Astrocyte (in vitro differentiated cells and primary cell): ENCODE measurements around the gene B4GALNT1. TPM values are rescaled to one million over a fixed set of nuclear protein-coding genes. Genes with fewer than 3 reads are reported as not detected.
"Not testable (repeated sequence)": the region's sequence is repeated elsewhere in the genome, so short reads cannot be mapped to it uniquely, and the experiment has no call there.

Experiments
- DNase-seq: peaks from one replicate; pipeline ENCODE4 v3.0.0-alpha.2; 2010; ENCODE audit warnings: low read depth
- FAIRE-seq: peaks from 2 replicates; lab custom pipeline; 2011; peaks lifted over from hg19 to GRCh38; lab: Jason Lieb, UNC
- H2AFZ ChIP-seq: 2 replicates; pipeline ENCODE4 v1.6.0; 2012; ENCODE audit warnings: low read depth, low read length, inconsistent platforms
- H3K27ac ChIP-seq: 2 replicates; pipeline ENCODE4 v1.5.1; 2011; ENCODE audit warnings: low read depth, low read length, inconsistent platforms
- H3K27me3 ChIP-seq: 2 replicates; pipeline ENCODE4 v1.6.0; 2011; ENCODE audit warnings: low read length, inconsistent platforms; ENCODE audit not compliant: insufficient read depth
- H3K36me3 ChIP-seq: 2 replicates; pipeline ENCODE4 v1.5.1; 2011; ENCODE audit warnings: low read length, inconsistent platforms; ENCODE audit not compliant: insufficient read depth
- H3K4me1 ChIP-seq: 2 replicates; pipeline ENCODE4 v1.5.1; 2011; ENCODE audit warnings: low read length, inconsistent platforms; ENCODE audit not compliant: insufficient read depth
- H3K4me2 ChIP-seq: 2 replicates; pipeline ENCODE4 v1.6.0; 2012; ENCODE audit warnings: low read length, inconsistent platforms
- H3K4me3 ChIP-seq: 2 replicates; pipeline ENCODE4 v1.5.1; 2011; ENCODE audit warnings: low read depth, mild to moderate bottlenecking, low read length, inconsistent platforms; ENCODE audit not compliant: insufficient read depth
- H3K79me2 ChIP-seq: 2 replicates; pipeline ENCODE4 v1.6.0; 2012; ENCODE audit warnings: mild to moderate bottlenecking, low read length, inconsistent platforms; ENCODE audit not compliant: insufficient read depth
- H3K9ac ChIP-seq: 2 replicates; pipeline ENCODE4 v1.6.0; 2012; ENCODE audit warnings: mild to moderate bottlenecking, low read length, inconsistent platforms
- H3K9me3 ChIP-seq: 2 replicates; pipeline ENCODE4 v1.5.1; 2012; ENCODE audit warnings: low read depth, mild to moderate bottlenecking, low read length, inconsistent platforms; ENCODE audit not compliant: insufficient read depth
- H4K20me1 ChIP-seq: 2 replicates; pipeline ENCODE4 v1.6.0; 2012; ENCODE audit warnings: low read length, inconsistent platforms; ENCODE audit not compliant: insufficient read depth
- H3K27ac Mint-ChIP-seq: one replicate; pipeline ENCODE4 v1.8.0; 2021; ENCODE audit warnings: mild to moderate bottlenecking, mixed read lengths; ENCODE audit not compliant: unreplicated experiment
- H3K27me3 Mint-ChIP-seq: one replicate; pipeline ENCODE4 v1.8.0; 2021; ENCODE audit warnings: low read depth, mixed read lengths; ENCODE audit not compliant: unreplicated experiment
- H3K36me3 Mint-ChIP-seq: one replicate; pipeline ENCODE4 v1.8.0; 2021; ENCODE audit warnings: low read depth, mixed read lengths; ENCODE audit not compliant: unreplicated experiment
- H3K4me1 Mint-ChIP-seq: one replicate; pipeline ENCODE4 v1.8.0; 2021; ENCODE audit warnings: low read depth, mixed read lengths; ENCODE audit not compliant: unreplicated experiment
- H3K4me3 Mint-ChIP-seq: one replicate; pipeline ENCODE4 v1.8.0; 2021; ENCODE audit warnings: mild to moderate bottlenecking, moderate library complexity, mixed read lengths; ENCODE audit not compliant: unreplicated experiment
- H3K9me3 Mint-ChIP-seq: one replicate; pipeline ENCODE4 v1.8.0; 2021; ENCODE audit warnings: mild to moderate bottlenecking, mixed read lengths; ENCODE audit not compliant: unreplicated experiment
- EZH2 ChIP-seq: IDR thresholded peaks from 2 replicates; pipeline ENCODE4 v1.6.1; 2012; ENCODE audit warnings: mild to moderate bottlenecking, low read length, inconsistent platforms; ENCODE audit not compliant: insufficient read depth
- total RNA-seq: library from RNA; stranded (reverse); gene quantifications from 2 replicates; pipeline ENCODE4 v1.2.1, GENCODE V29; 2021
- TF ChIP-seq, protein P1 (sequence below): IDR thresholded peaks from 2 replicates; pipeline ENCODE4 v1.5.1; 2011; ENCODE audit warnings: low read depth, mild to moderate bottlenecking, inconsistent platforms, low read length, moderate library complexity; ENCODE audit not compliant: insufficient read depth

Gene B4GALNT1
- total RNA-seq, 1 donor from 2014 or later, result 2.5 TPM

DNA sequence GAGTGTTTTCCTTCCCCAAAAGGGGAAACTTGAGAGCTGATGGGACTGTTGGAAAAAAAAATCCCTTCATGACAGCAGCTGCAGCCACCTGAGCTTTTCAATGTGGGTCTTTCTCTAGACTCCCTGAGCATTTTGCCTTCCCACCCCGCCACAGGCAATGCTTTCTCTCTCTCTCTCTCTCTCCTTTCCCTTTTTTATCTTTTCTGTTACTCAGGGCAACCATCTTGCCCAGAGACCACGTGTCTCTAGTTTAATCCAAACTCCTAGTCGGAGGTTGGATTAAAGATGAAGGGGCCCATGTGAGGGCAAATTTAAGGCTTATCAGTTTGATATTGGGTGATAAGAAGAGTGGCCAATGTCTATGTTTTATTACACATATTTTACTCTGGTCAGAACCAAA, 25.9 kb upstream of the B4GALNT1 start:
- no peak overlapping the region for H3K4me2 ChIP-seq
- FAIRE-seq, result no peak
- no peak overlapping the region for H3K4me3 ChIP-seq
- no peaks in the 10 kb centered on the region for H3K27me3 ChIP-seq
- TF ChIP-seq EZH2, result no peak
- TF ChIP-seq, protein P1, sequence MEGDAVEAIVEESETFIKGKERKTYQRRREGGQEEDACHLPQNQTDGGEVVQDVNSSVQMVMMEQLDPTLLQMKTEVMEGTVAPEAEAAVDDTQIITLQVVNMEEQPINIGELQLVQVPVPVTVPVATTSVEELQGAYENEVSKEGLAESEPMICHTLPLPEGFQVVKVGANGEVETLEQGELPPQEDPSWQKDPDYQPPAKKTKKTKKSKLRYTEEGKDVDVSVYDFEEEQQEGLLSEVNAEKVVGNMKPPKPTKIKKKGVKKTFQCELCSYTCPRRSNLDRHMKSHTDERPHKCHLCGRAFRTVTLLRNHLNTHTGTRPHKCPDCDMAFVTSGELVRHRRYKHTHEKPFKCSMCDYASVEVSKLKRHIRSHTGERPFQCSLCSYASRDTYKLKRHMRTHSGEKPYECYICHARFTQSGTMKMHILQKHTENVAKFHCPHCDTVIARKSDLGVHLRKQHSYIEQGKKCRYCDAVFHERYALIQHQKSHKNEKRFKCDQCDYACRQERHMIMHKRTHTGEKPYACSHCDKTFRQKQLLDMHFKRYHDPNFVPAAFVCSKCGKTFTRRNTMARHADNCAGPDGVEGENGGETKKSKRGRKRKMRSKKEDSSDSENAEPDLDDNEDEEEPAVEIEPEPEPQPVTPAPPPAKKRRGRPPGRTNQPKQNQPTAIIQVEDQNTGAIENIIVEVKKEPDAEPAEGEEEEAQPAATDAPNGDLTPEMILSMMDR, result no peak
- Mint-ChIP-seq H3K27ac (no peak overlapping the region), H3K36me3 (no peaks in the 10 kb centered on the region), H3K9me3 (peaks cover 25% of the 10 kb centered on the region), H3K4me1 (no peaks in the 10 kb centered on the region), H3K27me3 (peaks cover 17% of the 10 kb centered on the region), H3K4me3 (no peak overlapping the region)
- H3K9me3 ChIP-seq, result no peaks in the 10 kb centered on the region
- no peak overlapping the region for H3K27ac ChIP-seq
- no peaks in the 10 kb centered on the region for H3K4me1 ChIP-seq
- H3K36me3 ChIP-seq, result no peaks in the 10 kb centered on the region
- no peak for DNase-seq
- H3K79me2 ChIP-seq, result no peaks in the 10 kb centered on the region
- H3K9ac ChIP-seq, result no peak overlapping the region
- no peaks in the 10 kb centered on the region for H4K20me1 ChIP-seq
- no peak overlapping the region for H2AFZ ChIP-seq

DNA sequence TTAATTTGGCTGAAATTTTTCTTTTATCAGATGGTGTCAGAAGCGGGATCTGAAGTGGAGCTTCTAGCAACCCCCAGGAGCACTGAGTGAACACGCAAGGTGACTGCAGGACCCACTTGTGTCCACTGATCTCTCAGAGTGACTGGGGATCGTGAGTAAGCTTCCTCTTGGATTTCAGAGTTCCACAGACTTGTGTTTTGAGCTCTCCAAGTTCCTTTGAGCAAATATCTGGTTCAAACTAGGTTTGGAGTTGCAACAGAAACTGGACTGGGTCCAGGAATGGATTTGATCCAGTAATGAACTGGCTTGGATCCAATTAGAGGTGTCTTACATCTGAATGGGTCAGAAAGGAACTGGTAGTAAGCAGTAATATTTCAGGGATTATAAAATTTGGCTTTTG, 24.7 kb upstream of the B4GALNT1 start:
- Histone ChIP-seq H3K9me3 (no peaks in the 10 kb centered on the region), H4K20me1 (no peaks in the 10 kb centered on the region), H3K4me2 (no peak overlapping the region), H3K9ac (no peak overlapping the region), H3K4me1 (no peaks in the 10 kb centered on the region), H3K79me2 (no peaks in the 10 kb centered on the region), H3K36me3 (no peaks in the 10 kb centered on the region), H3K27me3 (no peaks in the 10 kb centered on the region), H3K27ac (no peak overlapping the region), H2AFZ (no peak overlapping the region), H3K4me3 (no peak overlapping the region)
- Mint-ChIP-seq H3K36me3 (no peaks in the 10 kb centered on the region), H3K27me3 (peaks cover 15% of the 10 kb centered on the region), H3K4me3 (no peak overlapping the region), H3K27ac (no peak overlapping the region), H3K4me1 (no peaks in the 10 kb centered on the region), H3K9me3 (peaks cover 23% of the 10 kb centered on the region)
- DNase-seq (no peak), FAIRE-seq (no peak)
- TF ChIP-seq, protein P1, result no peak
- TF ChIP-seq EZH2, result no peak

GRCh38 chr12:57656408-57656807, 23.4 kb upstream of the B4GALNT1 start:
- H2AFZ ChIP-seq, H3K4me3 ChIP-seq, H3K4me1 ChIP-seq, DNase-seq, H4K20me1 ChIP-seq, H3K4me1 Mint-ChIP-seq, H3K36me3 ChIP-seq, H3K9ac ChIP-seq, H3K27me3 ChIP-seq, H3K36me3 Mint-ChIP-seq, FAIRE-seq, H3K4me3 Mint-ChIP-seq, H3K27ac ChIP-seq, H3K79me2 ChIP-seq, H3K9me3 ChIP-seq, H3K27ac Mint-ChIP-seq, H3K4me2 ChIP-seq: not testable (repeated sequence)
- peaks cover 15% of the 10 kb centered on the region for H3K27me3 Mint-ChIP-seq
- H3K9me3 Mint-ChIP-seq, result peaks cover 23% of the 10 kb centered on the region
